ENCODE data around the gene TMTC1. TPM values are rescaled to one million over a fixed set of nuclear protein-coding genes. Genes with fewer than 3 reads are reported as not detected.

Gene TMTC1
- total and polyA plus RNA-seq, 2 donors (not counting 1 experiment from before 2014, with no cell fraction given) = not detected

GRCh38 chr12:29778531-29778930 lies 5.2 kb downstream of the TMTC1 start:
- DNase-seq = no peak
- peaks cover 0 to 19% (median 8%) of the 10 kb centered on the region in 4 experiments for H3K27me3 ChIP-seq (replicated peaks in 1 of 4; ENCODE audit: control extremely low read depth in 1 of 4, control insufficient read depth in 3 of 4, insufficient read depth in 4 of 4, low read length in 3 of 4)
- H3K4me3 Mint-ChIP-seq = no peak overlapping the region
- no peak overlapping the region for H3K9ac ChIP-seq (ENCODE audit: low read length)
- H3K9me3 ChIP-seq (ENCODE audit: control extremely low read depth in 1 of 3, control insufficient read depth in 2 of 3, insufficient read depth in 1 of 3, low read length in 2 of 3) = peaks cover 0 to 8% (median 5%) of the 10 kb centered on the region in 3 donors
- H3K4me3 ChIP-seq (ENCODE audit: control extremely low read depth in 1 of 5, extremely low read depth in 1 of 5, insufficient read depth in 1 of 5, low read depth in 2 of 5, low read length in 4 of 5) = no peak overlapping the region
- ChIA-PET CTCF (no interaction called here), POLR2A (no interaction called here)
- no peak for ATAC-seq (ENCODE audit: low read depth)
- TF ChIP-seq CTCF (IDR thresholded peaks at IDR 0.05) (no peak), EZH2 (IDR thresholded peaks at IDR 0.05; ENCODE audit: borderline replicate concordance, insufficient read depth, low read depth, low read length, poor library complexity, severe bottlenecking) (no peak)
- intact Hi-C loops (cut with micrococcal nuclease) = no loop called here
- no peaks in the 10 kb centered on the region for H3K36me3 ChIP-seq (replicated peaks in 1 of 2; ENCODE audit: control extremely low read depth in 1 of 2, control insufficient read depth in 1 of 2, extremely low read depth in 1 of 2, insufficient read depth in 2 of 2, low read length in 1 of 2)
- no peak overlapping the region for H3K27ac ChIP-seq (ENCODE audit: low read length in 2 of 2)
- H3K27me3 Mint-ChIP-seq = peaks cover 26% of the 10 kb centered on the region
- no peak overlapping the region for H3K4me2 ChIP-seq (replicated peaks; ENCODE audit: low read depth, low read length, poor library complexity, severe bottlenecking)
- peaks cover 0 to 8% of the 10 kb centered on the region in 2 donors for H3K4me1 ChIP-seq (ENCODE audit: control insufficient read depth in 2 of 2, insufficient read depth in 2 of 2, low read length in 2 of 2)
- H3K9me3 Mint-ChIP-seq (ENCODE audit: insufficient read depth) = peaks cover 15% of the 10 kb centered on the region
- no peak overlapping the region for H3K27ac Mint-ChIP-seq
- no peaks in the 10 kb centered on the region for H4K20me1 ChIP-seq (ENCODE audit: control insufficient read depth, insufficient read depth, low read length, poor library complexity, severe bottlenecking)
- H3K4me1 Mint-ChIP-seq = no peaks in the 10 kb centered on the region
- H2AFZ ChIP-seq (ENCODE audit: insufficient read depth, low read depth, low read length, poor library complexity, severe bottlenecking) = no peak overlapping the region
- H3K79me2 ChIP-seq (ENCODE audit: control insufficient read depth, insufficient read depth, low read length) = no peaks in the 10 kb centered on the region

- no peaks in the 10 kb centered on the region for H4K20me1 ChIP-seq (ENCODE audit: control insufficient read depth, insufficient read depth, low read length, poor library complexity, severe bottlenecking)
- H3K4me1 ChIP-seq (ENCODE audit: control insufficient read depth in 2 of 2, insufficient read depth in 2 of 2, low read length in 2 of 2) = no peaks in the 10 kb centered on the region
- ATAC-seq (ENCODE audit: low read depth) (no peak), DNase-seq (no peak)
- Mint-ChIP-seq H3K27ac (no peak overlapping the region), H3K27me3 (no peaks in the 10 kb centered on the region), H3K9me3 (ENCODE audit: insufficient read depth) (peaks cover 12% of the 10 kb centered on the region), H3K4me1 (no peaks in the 10 kb centered on the region), H3K4me3 (no peak overlapping the region)
- intact Hi-C loops (cut with micrococcal nuclease) = no loop called here
- no peaks in the 10 kb centered on the region for H3K79me2 ChIP-seq (ENCODE audit: control insufficient read depth, insufficient read depth, low read length)
- H3K4me2 ChIP-seq (replicated peaks; ENCODE audit: low read depth, low read length, poor library complexity, severe bottlenecking) = no peak overlapping the region
- H3K9ac ChIP-seq (ENCODE audit: low read length) = no peak overlapping the region
- peaks cover 0 to 5% (median 0%) of the 10 kb centered on the region in 3 donors for H3K9me3 ChIP-seq (ENCODE audit: control extremely low read depth in 1 of 3, control insufficient read depth in 2 of 3, insufficient read depth in 1 of 3, low read length in 2 of 3)
- H3K27me3 ChIP-seq (replicated peaks in 1 of 4; ENCODE audit: control extremely low read depth in 1 of 4, control insufficient read depth in 3 of 4, insufficient read depth in 4 of 4, low read length in 3 of 4) = no peaks in the 10 kb centered on the region
- H3K27ac ChIP-seq (ENCODE audit: low read length in 2 of 2) = no peak overlapping the region
- H3K36me3 ChIP-seq (replicated peaks in 1 of 2; ENCODE audit: control extremely low read depth in 1 of 2, control insufficient read depth in 1 of 2, extremely low read depth in 1 of 2, insufficient read depth in 2 of 2, low read length in 1 of 2) = no peaks in the 10 kb centered on the region
- no peak overlapping the region for H3K4me3 ChIP-seq (ENCODE audit: control extremely low read depth in 1 of 5, extremely low read depth in 1 of 5, insufficient read depth in 1 of 5, low read depth in 2 of 5, low read length in 4 of 5)
- TF ChIP-seq EZH2 (IDR thresholded peaks at IDR 0.05; ENCODE audit: borderline replicate concordance, insufficient read depth, low read depth, low read length, poor library complexity, severe bottlenecking) (no peak), CTCF (IDR thresholded peaks at IDR 0.05) (no peak)
- H2AFZ ChIP-seq (ENCODE audit: insufficient read depth, low read depth, low read length, poor library complexity, severe bottlenecking) = no peak overlapping the region
- CTCF ChIA-PET = no interaction called here
- POLR2A ChIA-PET = no interaction called here
- 71% methylated on average over 1 of the region's 2 CpGs for WGBS (ENCODE audit: insufficient coverage)
These were observed 10.7 kb downstream of the TMTC1 start for GRCh38 chr12:29773076-29773475.

Measured in B cell (primary cell).